HEK293 (cell line): ENCODE measurements around the gene RPL7A.

Source experiments
- BCL6B ChIP-seq: fragments of 450-650 bp; formaldehyde crosslinking; IDR thresholded peaks from 2 replicates; pipeline ENCODE4 v1.5.1; 2017; ENCODE audit warnings: missing biosample characterization, missing genetic modification characterization
- GLI4 ChIP-seq: fragments of 450-650 bp; formaldehyde crosslinking; IDR thresholded peaks from 2 replicates; pipeline ENCODE4 v1.5.1; 2016; ENCODE audit warnings: missing biosample characterization, missing genetic modification characterization
- IKZF3 ChIP-seq: fragments of 450-650 bp; IDR thresholded peaks from 2 replicates; pipeline ENCODE4 v1.5.0; 2018; ENCODE audit warnings: missing biosample characterization, mild to moderate bottlenecking, missing genetic modification characterization, moderate library complexity
- KLF1 ChIP-seq: fragments of 450-650 bp; formaldehyde crosslinking; IDR thresholded peaks from 2 replicates; pipeline ENCODE4 v1.5.1; 2016; ENCODE audit warnings: missing biosample characterization, missing genetic modification characterization
- KLF17 ChIP-seq: fragments of 450-650 bp; formaldehyde crosslinking; IDR thresholded peaks from 2 replicates; pipeline ENCODE4 v1.5.1; 2016; ENCODE audit warnings: missing biosample characterization, missing genetic modification characterization
- KLF7 ChIP-seq: fragments of 450-650 bp; formaldehyde crosslinking; IDR thresholded peaks from 2 replicates; pipeline ENCODE4 v1.5.1; 2016; ENCODE audit warnings: missing biosample characterization, missing genetic modification characterization, borderline replicate concordance
- PRDM1 ChIP-seq: fragments of 450-650 bp; formaldehyde crosslinking; IDR thresholded peaks from 2 replicates; pipeline ENCODE4; 2016; ENCODE audit warnings: missing biosample characterization, missing genetic modification characterization
- SCRT1 ChIP-seq: fragments of 450-650 bp; formaldehyde crosslinking; IDR thresholded peaks from 2 replicates; pipeline ENCODE4 v1.5.1; 2016; ENCODE audit warnings: missing biosample characterization, missing genetic modification characterization, borderline replicate concordance
- SCRT2 ChIP-seq: fragments of 450-650 bp; formaldehyde crosslinking; IDR thresholded peaks from 2 replicates; pipeline ENCODE4 v1.5.1; 2016; ENCODE audit warnings: missing biosample characterization, missing genetic modification characterization
- SP3 ChIP-seq: fragments of 450-650 bp; formaldehyde crosslinking; IDR thresholded peaks from 2 replicates; pipeline ENCODE4 v1.5.1; 2016; ENCODE audit warnings: missing biosample characterization, missing genetic modification characterization
- WT1 ChIP-seq: fragments of 450-650 bp; formaldehyde crosslinking; IDR thresholded peaks from 2 replicates; pipeline ENCODE4 v1.5.1; 2016; ENCODE audit warnings: missing biosample characterization, missing genetic modification characterization
- ZBTB21 ChIP-seq: fragments of 450-650 bp; formaldehyde crosslinking; IDR thresholded peaks from 2 replicates; pipeline ENCODE4 v1.5.1; 2017; ENCODE audit warnings: missing biosample characterization, missing genetic modification characterization
- ZBTB6 ChIP-seq: fragments of 450-650 bp; formaldehyde crosslinking; IDR thresholded peaks from 2 replicates; pipeline ENCODE4 v1.5.1; 2017; ENCODE audit warnings: missing biosample characterization, missing genetic modification characterization
- ZNF132 ChIP-seq: fragments of 450-650 bp; formaldehyde crosslinking; IDR thresholded peaks from 2 replicates; pipeline ENCODE4 v1.5.1; 2017; ENCODE audit warnings: missing biosample characterization, missing genetic modification characterization, borderline replicate concordance
- ZNF133 ChIP-seq: fragments of 450-650 bp; formaldehyde crosslinking; IDR thresholded peaks from 2 replicates; pipeline ENCODE4 v1.5.1; 2016; ENCODE audit warnings: missing biosample characterization, missing genetic modification characterization
- ZNF140 ChIP-seq: fragments of 450-650 bp; formaldehyde crosslinking; IDR thresholded peaks from 2 replicates; pipeline ENCODE4 v1.5.1; 2016; ENCODE audit warnings: missing biosample characterization, missing genetic modification characterization
- ZNF155 ChIP-seq: fragments of 450-650 bp; formaldehyde crosslinking; IDR thresholded peaks from 2 replicates; pipeline ENCODE4 v1.5.1; 2016; ENCODE audit warnings: missing biosample characterization, missing genetic modification characterization
- ZNF184 ChIP-seq: fragments of 450-650 bp; IDR thresholded peaks from 2 replicates; pipeline ENCODE4 v1.5.1; 2018; ENCODE audit warnings: missing biosample characterization, mild to moderate bottlenecking, missing genetic modification characterization
- ZNF19 ChIP-seq: fragments of 450-650 bp; formaldehyde crosslinking; IDR thresholded peaks from 2 replicates; pipeline ENCODE4; 2016; ENCODE audit warnings: missing biosample characterization, missing genetic modification characterization, low read depth
- ZNF248 ChIP-seq: fragments of 450-650 bp; formaldehyde crosslinking; IDR thresholded peaks from 2 replicates; pipeline ENCODE4 v1.5.1; 2017; ENCODE audit warnings: missing biosample characterization, missing genetic modification characterization
- ZNF416 ChIP-seq: fragments of 450-650 bp; formaldehyde crosslinking; IDR thresholded peaks from 2 replicates; pipeline ENCODE4 v1.5.1; 2016; ENCODE audit warnings: missing biosample characterization, missing genetic modification characterization
- ZNF423 ChIP-seq: fragments of 450-650 bp; formaldehyde crosslinking; IDR thresholded peaks from 2 replicates; pipeline ENCODE4 v1.5.1; 2016; ENCODE audit warnings: missing biosample characterization, missing genetic modification characterization
- ZNF449 ChIP-seq: fragments of 450-650 bp; formaldehyde crosslinking; IDR thresholded peaks from 2 replicates; pipeline ENCODE4 v1.5.1; 2017; ENCODE audit warnings: missing biosample characterization, mild to moderate bottlenecking, missing genetic modification characterization, moderate library complexity
- ZNF501 ChIP-seq: fragments of 450-650 bp; formaldehyde crosslinking; IDR thresholded peaks from 2 replicates; pipeline ENCODE4 v1.5.1; 2016; ENCODE audit warnings: missing biosample characterization, missing genetic modification characterization
- ZNF513 ChIP-seq: fragments of 450-650 bp; IDR thresholded peaks from 2 replicates; pipeline ENCODE4 v1.5.1; 2018; ENCODE audit warnings: missing biosample characterization, missing genetic modification characterization
- ZNF521 ChIP-seq: fragments of 450-650 bp; formaldehyde crosslinking; IDR thresholded peaks from 2 replicates; pipeline ENCODE4 v1.5.1; 2017; ENCODE audit warnings: missing biosample characterization, mild to moderate bottlenecking, missing genetic modification characterization
- ZNF596 ChIP-seq: fragments of 450-650 bp; IDR thresholded peaks from 2 replicates; pipeline ENCODE4 v1.5.0; 2018; ENCODE audit warnings: missing biosample characterization, mild to moderate bottlenecking, missing genetic modification characterization, moderate library complexity
- ZNF626 ChIP-seq: fragments of 450-650 bp; sonication (Bioruptor Pico); formaldehyde crosslinking; IDR thresholded peaks from 2 replicates; pipeline ENCODE4 v1.5.1; 2018; ENCODE audit warnings: missing biosample characterization, missing genetic modification characterization, inconsistent platforms
- ZNF660 ChIP-seq: fragments of 450-650 bp; IDR thresholded peaks from 2 replicates; pipeline ENCODE4 v1.5.1; 2018; ENCODE audit warnings: missing biosample characterization, mild to moderate bottlenecking, missing genetic modification characterization
- ZNF692 ChIP-seq: fragments of 450-650 bp; formaldehyde crosslinking; IDR thresholded peaks from 2 replicates; pipeline ENCODE4 v1.5.1; 2016; ENCODE audit warnings: missing biosample characterization, missing genetic modification characterization
- ZNF776 ChIP-seq: fragments of 450-650 bp; formaldehyde crosslinking; IDR thresholded peaks from 2 replicates; pipeline ENCODE4 v1.5.0; 2017; ENCODE audit warnings: missing biosample characterization, missing genetic modification characterization, borderline replicate concordance
- ZNF791 ChIP-seq: fragments of 450-650 bp; formaldehyde crosslinking; IDR thresholded peaks from 2 replicates; pipeline ENCODE4 v1.5.1; 2016; ENCODE audit warnings: missing biosample characterization, missing genetic modification characterization
- ZNF837 ChIP-seq: fragments of 450-650 bp; formaldehyde crosslinking; IDR thresholded peaks from 2 replicates; pipeline ENCODE4 v1.5.1; 2016; ENCODE audit warnings: missing biosample characterization, missing genetic modification characterization

RPL7A gene

GRCh38 chr9:133335924-133336811 lies 11.8 kb upstream of the RPL7A start, which contains the start of gene SURF6 (continued):
- peak; percentile 89 for TF ChIP-seq ZBTB6 (tag by site-specific recombination)
- TF ChIP-seq ZNF449 (tag by site-specific recombination): no peak
- TF ChIP-seq ZNF140 (tag by site-specific recombination): no peak
- peak; percentile 93 for TF ChIP-seq ZNF501
- no peak for TF ChIP-seq SCRT1
- TF ChIP-seq ZNF521 (tag by site-specific recombination): no peak
- no peak for TF ChIP-seq ZNF776 (tag by site-specific recombination)
- TF ChIP-seq WT1: no peak; the same call in 1 of the 2 replicates
- TF ChIP-seq PRDM1 (tag by site-specific recombination): peak; percentile 78
- no peak for TF ChIP-seq BCL6B (tag by site-specific recombination)
- TF ChIP-seq ZNF416 (tag by site-specific recombination): no peak
- TF ChIP-seq ZNF133: no peak
- no peak for TF ChIP-seq ZNF837 (tag by site-specific recombination)
- no peak for TF ChIP-seq IKZF3 (tag by site-specific recombination)
- peak; percentile 92 for TF ChIP-seq SP3
- TF ChIP-seq ZNF692 (tag by site-specific recombination): peak; percentile 92
- TF ChIP-seq ZNF423 (tag by site-specific recombination): peak; percentile 73; the same call in 1 of the 2 replicates
- peak; percentile 97 for TF ChIP-seq KLF17
- no peak; the same call in 1 of the 2 replicates for TF ChIP-seq ZNF184
- peak; percentile 95 for TF ChIP-seq ZNF660 (tag by site-specific recombination)
- TF ChIP-seq ZNF626 (tag by site-specific recombination): no peak
- TF ChIP-seq ZNF791 (tag by site-specific recombination): no peak
- TF ChIP-seq ZNF132: no peak
- TF ChIP-seq SCRT2: peak; percentile 44; the same call in 1 of the 2 replicates
- no peak for TF ChIP-seq ZNF596 (tag by site-specific recombination)
- peak; percentile 87 for TF ChIP-seq KLF1
- TF ChIP-seq ZNF513 (tag by site-specific recombination): no peak
- TF ChIP-seq ZBTB21 (tag by site-specific recombination): no peak
- TF ChIP-seq GLI4: no peak
- no peak for TF ChIP-seq ZNF248
- TF ChIP-seq ZNF155 (tag by site-specific recombination): no peak
- no peak for TF ChIP-seq ZNF19 (tag by site-specific recombination)
- TF ChIP-seq KLF7 (tag by site-specific recombination): no peak; the same call in 1 of the 2 replicates
